Vagina (tissue), 2 donors: Measurements from ENCODE around the gene KBTBD3. TPM values are rescaled to one million over a fixed set of nuclear protein-coding genes. Genes with fewer than 3 reads are reported as not detected.
"Not testable (repeated sequence)": the region's sequence is repeated elsewhere in the genome, so short reads cannot be mapped to it uniquely, and the experiment has no call there.

Experiments used
- DNase-seq, 2 donors: peaks; one replicate each; pipeline ENCODE4 v3.0.0-alpha.2; 2017; ENCODE audit errors: extremely low spot score in 2 of 2
- H3K27ac ChIP-seq: fragments of 200-600 bp; sonication (generic); one replicate; pipeline ENCODE4 v1.5.1; 2019
- H3K27me3 ChIP-seq: fragments of 200-600 bp; sonication (generic); one replicate; pipeline ENCODE4 v1.5.1; 2019
- H3K36me3 ChIP-seq, 2 donors: fragments of 200-600 bp; sonication (generic); one replicate each; pipeline ENCODE4 v1.5.1; 2017 to 2019
- H3K4me1 ChIP-seq: fragments of 200-600 bp; sonication (generic); one replicate; pipeline ENCODE4 v1.5.1; 2019
- H3K4me3 ChIP-seq, 2 donors: fragments of 200-600 bp; sonication (generic); 1 replicate in 1 of 2; 2 replicates in 1 of 2; pipeline ENCODE4 v1.5.1; 2016 to 2019
- H3K9me3 ChIP-seq: fragments of 200-600 bp; sonication (generic); one replicate; pipeline ENCODE4 v1.5.1; 2019
- CTCF ChIP-seq, 3 experiments: fragments of 450-650 bp in 2 of 3; fragments of 200-600 bp in 1 of 3; sonication (generic) in 1 of 3; IDR thresholded peaks; one replicate each; pipeline ENCODE4 v1.5.1; 2017 to 2019; ENCODE audit warnings: antibody characterized with exemption in 3 of 3, mild to moderate bottlenecking in 2 of 3, moderate library complexity in 2 of 3
- POLR2A ChIP-seq, 2 donors: fragments of 450-650 bp; IDR thresholded peaks; one replicate each; pipeline ENCODE4 v1.6.1; 2017; ENCODE audit warnings: antibody characterized with exemption in 2 of 2, mild to moderate bottlenecking in 2 of 2, moderate library complexity in 2 of 2
- POLR2AphosphoS5 ChIP-seq, 2 donors: sonication (generic); formaldehyde crosslinking; IDR thresholded peaks; one replicate each; pipeline ENCODE4 v1.9.0; 2017; ENCODE audit warnings: antibody characterized with exemption in 2 of 2, mild to moderate bottlenecking in 2 of 2, low read depth in 1 of 2; ENCODE audit not compliant: insufficient read depth in 1 of 2
- intact Hi-C: fragments of 100-400 bp; cut with DNase I; formaldehyde crosslinking; loops from one replicate; pipeline ENCODE4 v1.15.1; 2023
- total RNA-seq: library from RNA; depleted of rRNA; stranded (reverse); fragments of >200 nt; gene quantifications from one replicate; pipeline ENCODE4 v1.2.3, GENCODE V29; 2016

KBTBD3 gene
- total RNA-seq, 1 donor from 2014 or later, result 3.2 TPM

DNA sequence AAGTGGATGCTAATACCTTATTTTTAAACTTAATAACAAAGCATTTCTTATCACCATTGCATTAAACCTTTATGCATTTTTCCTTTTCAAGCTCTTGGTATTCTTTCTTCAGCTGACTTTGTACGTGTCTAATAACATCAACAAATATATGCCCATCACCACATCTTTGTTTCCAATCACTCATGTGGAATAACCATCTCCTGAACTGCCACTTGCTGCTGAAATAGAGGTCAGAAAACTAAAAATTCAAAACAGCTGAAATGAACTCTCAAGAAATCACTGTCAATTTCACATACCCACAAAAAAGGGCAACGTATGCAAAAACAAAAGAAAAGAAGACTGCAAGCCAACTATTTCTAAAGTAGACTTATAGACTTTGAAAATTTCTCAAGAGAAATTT is 62.5 kb downstream of the KBTBD3 start:
- intact Hi-C loops, result no loop called here
- H3K36me3 ChIP-seq, result peaks cover 0 to 2% of the 10 kb centered on the region in 2 donors
- peaks cover 23% of the 10 kb centered on the region for H3K4me1 ChIP-seq
- no peaks in the 10 kb centered on the region for H3K27me3 ChIP-seq
- no peaks in the 10 kb centered on the region for H3K9me3 ChIP-seq
- no peak overlapping the region for H3K4me3 ChIP-seq
- DNase-seq, result no peak
- H3K27ac ChIP-seq, result no peak overlapping the region
- TF ChIP-seq POLR2AphosphoS5 (IDR thresholded peaks at IDR 0.05; ENCODE audit: insufficient read depth in 1 of 2, low read depth in 1 of 2), result no peak
- no peak for TF ChIP-seq CTCF (IDR thresholded peaks at IDR 0.05)
- no peak for TF ChIP-seq POLR2A (IDR thresholded peaks at IDR 0.05)

GRCh38 chr11:106014035-106014434 is 63.1 kb downstream of the KBTBD3 start:
- Histone ChIP-seq H3K9me3 (no peaks in the 10 kb centered on the region), H3K27ac (no peak overlapping the region), H3K4me3 (no peak overlapping the region), H3K4me1 (peaks cover 22% of the 10 kb centered on the region), H3K36me3 (peaks cover 0 to 7% of the 10 kb centered on the region in 2 donors), H3K27me3 (no peaks in the 10 kb centered on the region)
- TF ChIP-seq POLR2AphosphoS5 (IDR thresholded peaks at IDR 0.05; ENCODE audit: insufficient read depth in 1 of 2, low read depth in 1 of 2) (no peak), POLR2A (IDR thresholded peaks at IDR 0.05) (no peak), CTCF (IDR thresholded peaks at IDR 0.05) (no peak)
- intact Hi-C loops, result no loop called here
- no peak for DNase-seq

GRCh38 chr11:106012744-106013143 is 64.4 kb downstream of the KBTBD3 start:
- Histone ChIP-seq H3K36me3 (peaks cover 0 to 20% of the 10 kb centered on the region in 2 donors), H3K4me3 (no peak overlapping the region), H3K4me1 (peaks cover 10% of the 10 kb centered on the region), H3K27me3 (no peaks in the 10 kb centered on the region), H3K9me3 (no peaks in the 10 kb centered on the region), H3K27ac (no peak overlapping the region)
- DNase-seq, result no peak
- intact Hi-C loops, result no loop called here
- TF ChIP-seq POLR2A (IDR thresholded peaks at IDR 0.05) (no peak), CTCF (IDR thresholded peaks at IDR 0.05) (no peak), POLR2AphosphoS5 (IDR thresholded peaks at IDR 0.05; ENCODE audit: insufficient read depth in 1 of 2, low read depth in 1 of 2) (no peak)

GRCh38 chr11:106011481-106011880 is 65.7 kb downstream of the KBTBD3 start:
- Histone ChIP-seq H3K9me3 (no peaks in the 10 kb centered on the region), H3K4me1 (peaks cover 7% of the 10 kb centered on the region), H3K4me3 (no peak overlapping the region), H3K27ac (no peak overlapping the region), H3K36me3 (peaks cover 0 to 32% of the 10 kb centered on the region in 2 donors), H3K27me3 (no peaks in the 10 kb centered on the region)
- DNase-seq, result no peak
- intact Hi-C loops, result no loop called here
- TF ChIP-seq CTCF (IDR thresholded peaks at IDR 0.05) (no peak), POLR2A (IDR thresholded peaks at IDR 0.05) (no peak), POLR2AphosphoS5 (IDR thresholded peaks at IDR 0.05; ENCODE audit: insufficient read depth in 1 of 2, low read depth in 1 of 2) (no peak)

- DNase-seq, result not testable (repeated sequence)
Measured at GRCh38 chr11:106003094-106003493, 74.1 kb downstream of the KBTBD3 start.

More at GRCh38 chr11:106003094-106003493, 74.1 kb downstream of the KBTBD3 start:
- H3K4me3 ChIP-seq, intact Hi-C loops, H3K9me3 ChIP-seq, H3K27me3 ChIP-seq, H3K27ac ChIP-seq, H3K4me1 ChIP-seq: not testable (repeated sequence)
- peaks cover 0 to 32% of the 10 kb centered on the region in 2 donors for H3K36me3 ChIP-seq
